WTC11 (cell line): Measurements from ENCODE around the gene ZNF664. TPM values are rescaled to one million over a fixed set of nuclear protein-coding genes. Genes with fewer than 3 reads are reported as not detected.

ENCODE experiments used
- ATAC-seq: fragments of 200-7000 bp; cut with Tn5 transposase; 2 replicates; pipeline ENCODE4 v1.10.0; 2021; ENCODE audit warnings: mild to moderate bottlenecking, moderate library complexity
- CTCF ChIA-PET: fragments of 300-600 bp; sonication (Branson Sonifier 250); formaldehyde crosslinking; loops from one replicate; lab custom pipeline; 2021; ENCODE audit warnings: antibody characterized with exemption; lab: Charles Lee
- POLR2A ChIA-PET: fragments of 350-600 bp; sonication (Branson Sonifier 250); formaldehyde crosslinking; loops from one replicate; lab custom pipeline; 2021; ENCODE audit warnings: antibody characterized with exemption; lab: Charles Lee
- DNase-seq: peaks from one replicate; pipeline ENCODE4 v3.0.0; 2021; ENCODE audit warnings: low spot score
- H3K27ac Mint-ChIP-seq: 2 replicates; pipeline ENCODE4 v1.8.0; 2021; ENCODE audit warnings: mixed read lengths
- H3K27me3 Mint-ChIP-seq: 2 replicates; pipeline ENCODE4 v1.8.0; 2021; ENCODE audit warnings: low read depth, mild to moderate bottlenecking, moderate library complexity, mixed read lengths
- H3K36me3 Mint-ChIP-seq: 2 replicates; pipeline ENCODE4 v1.8.0; 2021; ENCODE audit warnings: mixed read lengths
- H3K4me1 Mint-ChIP-seq: 2 replicates; pipeline ENCODE4 v1.8.0; 2022; ENCODE audit warnings: mixed read lengths
- H3K4me3 Mint-ChIP-seq: 2 replicates; pipeline ENCODE4 v1.8.0; 2021; ENCODE audit warnings: mild to moderate bottlenecking, moderate library complexity, mixed read lengths
- H3K9me3 Mint-ChIP-seq: 2 replicates; pipeline ENCODE4 v1.8.0; 2021; ENCODE audit warnings: mixed read lengths
- ATF1 ChIP-seq: sonication (generic); formaldehyde crosslinking; IDR thresholded peaks from 2 replicates; pipeline ENCODE4 v1.8.1; 2023; ENCODE audit warnings: mild to moderate bottlenecking, moderate library complexity, missing genetic modification reagents
- ATF3 ChIP-seq: sonication (generic); formaldehyde crosslinking; conservative IDR thresholded peaks from 2 replicates; pipeline ENCODE4 v1.8.1; 2022; ENCODE audit warnings: mild to moderate bottlenecking, missing genetic modification reagents
- CREM ChIP-seq: sonication (generic); formaldehyde crosslinking; IDR thresholded peaks from 2 replicates; pipeline ENCODE4 v1.8.1; 2022; ENCODE audit warnings: mild to moderate bottlenecking, missing genetic modification reagents, moderate library complexity
- GRHL2 ChIP-seq: fragments of 250-450 bp; sonication (Bioruptor Pico); IDR thresholded peaks from 2 replicates; pipeline ENCODE4 v1.8.0; 2022; ENCODE audit warnings: mild to moderate bottlenecking, moderate library complexity; ENCODE audit not compliant: insufficient replicate concordance, severe bottlenecking
- HMGA2 ChIP-seq: fragments of 250-450 bp; sonication (Bioruptor Pico); IDR thresholded peaks from 2 replicates; pipeline ENCODE4 v1.4.0; 2021; ENCODE audit warnings: mild to moderate bottlenecking, moderate library complexity
- HMGXB4 ChIP-seq: sonication (generic); formaldehyde crosslinking; IDR thresholded peaks from 2 replicates; pipeline ENCODE4 v1.8.1; 2023; ENCODE audit warnings: mild to moderate bottlenecking, moderate library complexity, missing genetic modification reagents
- JAZF1 ChIP-seq: fragments of 250-450 bp; sonication (Bioruptor Pico); IDR thresholded peaks from 2 replicates; pipeline ENCODE4 v1.9.0; 2021; ENCODE audit warnings: moderate library complexity, mild to moderate bottlenecking, inconsistent platforms
- NR2C2 ChIP-seq: sonication (generic); formaldehyde crosslinking; IDR thresholded peaks from 2 replicates; pipeline ENCODE4 v1.8.0; 2022; ENCODE audit warnings: mild to moderate bottlenecking, missing genetic modification reagents
- SMAD3 ChIP-seq: sonication (generic); formaldehyde crosslinking; IDR thresholded peaks from 2 replicates; pipeline ENCODE4 v1.8.0; 2022; ENCODE audit warnings: missing genetic modification reagents, mild to moderate bottlenecking, borderline replicate concordance
- USF1 ChIP-seq: sonication (generic); formaldehyde crosslinking; IDR thresholded peaks from 2 replicates; pipeline ENCODE4 v1.8.0; 2022; ENCODE audit warnings: mild to moderate bottlenecking, missing genetic modification reagents
- ZBTB21 ChIP-seq: sonication (generic); formaldehyde crosslinking; IDR thresholded peaks from 2 replicates; pipeline ENCODE4 v1.8.1; 2023; ENCODE audit warnings: mild to moderate bottlenecking, missing genetic modification reagents, borderline replicate concordance
- ZNF263 ChIP-seq: sonication (generic); formaldehyde crosslinking; IDR thresholded peaks from 2 replicates; pipeline ENCODE4 v1.8.1; 2022; ENCODE audit warnings: low read depth, mild to moderate bottlenecking, moderate library complexity, missing genetic modification reagents
- ZNF281 ChIP-seq: sonication (generic); formaldehyde crosslinking; IDR thresholded peaks from 2 replicates; pipeline ENCODE4 v1.8.0; 2023; ENCODE audit warnings: mild to moderate bottlenecking, missing genetic modification reagents
- ZNF396 ChIP-seq: fragments of 250-450 bp; sonication (Bioruptor Pico); IDR thresholded peaks from 2 replicates; pipeline ENCODE4 v1.8.0; 2021; ENCODE audit warnings: mild to moderate bottlenecking, moderate library complexity, borderline replicate concordance
- ZNF423 ChIP-seq: fragments of 250-450 bp; sonication (Bioruptor Pico); IDR thresholded peaks from 2 replicates; pipeline ENCODE4 v2.1.2; 2022; ENCODE audit warnings: mild to moderate bottlenecking, moderate library complexity
- total RNA-seq: library from RNA; stranded (reverse); gene quantifications from 3 replicates; pipeline ENCODE4 v1.2.3, GENCODE V29; 2021
- TF ChIP-seq, protein P1 (sequence below): sonication (generic); formaldehyde crosslinking; IDR thresholded peaks from 2 replicates; pipeline ENCODE4 v1.8.1; 2022; ENCODE audit warnings: low read depth, mild to moderate bottlenecking, moderate library complexity, missing genetic modification reagents, borderline replicate concordance
- TF ChIP-seq, protein P2 (sequence below): fragments of 250-450 bp; sonication (Bioruptor Pico); IDR thresholded peaks from 2 replicates; pipeline ENCODE4 v1.9.0; 2021; ENCODE audit warnings: mild to moderate bottlenecking

ZNF664 gene
- total RNA-seq, 1 experiment from 2014 or later: 61.7 TPM

- no peak for ATAC-seq
- ChIA-PET CTCF (interaction anchor here (1.0 kb wide), 1 partner anchor 10 kb away, joined by 4 read pairs; no protein-coding TSS in a partner anchor), POLR2A (no interaction called here)
Observed at GRCh38 chr12:123941624-123942237, 31.3 kb upstream of the ZNF664 start.

More at GRCh38 chr12:123941624-123942237, 31.3 kb upstream of the ZNF664 start:
- Mint-ChIP-seq H3K4me1 (no peaks in the 10 kb centered on the region), H3K27me3 (peaks cover 12% of the 10 kb centered on the region), H3K4me3 (no peak overlapping the region), H3K27ac (no peak overlapping the region), H3K36me3 (peaks cover 3% of the 10 kb centered on the region; the same call in 1 of the 2 replicates), H3K9me3 (peaks cover 6% of the 10 kb centered on the region; the same call in 1 of the 2 replicates)
- DNase-seq: no peak
- TF ChIP-seq ZBTB21: no peak
- TF ChIP-seq ATF1: no peak
- no peak for TF ChIP-seq HMGA2
- TF ChIP-seq, protein P1, sequence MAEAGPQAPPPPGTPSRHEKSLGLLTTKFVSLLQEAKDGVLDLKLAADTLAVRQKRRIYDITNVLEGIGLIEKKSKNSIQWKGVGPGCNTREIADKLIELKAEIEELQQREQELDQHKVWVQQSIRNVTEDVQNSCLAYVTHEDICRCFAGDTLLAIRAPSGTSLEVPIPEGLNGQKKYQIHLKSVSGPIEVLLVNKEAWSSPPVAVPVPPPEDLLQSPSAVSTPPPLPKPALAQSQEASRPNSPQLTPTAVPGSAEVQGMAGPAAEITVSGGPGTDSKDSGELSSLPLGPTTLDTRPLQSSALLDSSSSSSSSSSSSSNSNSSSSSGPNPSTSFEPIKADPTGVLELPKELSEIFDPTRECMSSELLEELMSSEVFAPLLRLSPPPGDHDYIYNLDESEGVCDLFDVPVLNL (CRISPR knock-in tag): no peak
- no peak for TF ChIP-seq JAZF1 (CRISPR knock-in tag)
- no peak for TF ChIP-seq ZNF281
- TF ChIP-seq CREM: no peak
- TF ChIP-seq ATF3: no peak
- TF ChIP-seq HMGXB4: no peak
- no peak for TF ChIP-seq NR2C2 (CRISPR knock-in tag)
- TF ChIP-seq ZNF396 (CRISPR knock-in tag): no peak
- TF ChIP-seq ZNF423 (CRISPR knock-in tag): no peak
- TF ChIP-seq, protein P2, sequence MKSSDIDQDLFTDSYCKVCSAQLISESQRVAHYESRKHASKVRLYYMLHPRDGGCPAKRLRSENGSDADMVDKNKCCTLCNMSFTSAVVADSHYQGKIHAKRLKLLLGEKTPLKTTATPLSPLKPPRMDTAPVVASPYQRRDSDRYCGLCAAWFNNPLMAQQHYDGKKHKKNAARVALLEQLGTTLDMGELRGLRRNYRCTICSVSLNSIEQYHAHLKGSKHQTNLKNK (CRISPR knock-in tag): no peak
- TF ChIP-seq USF1 (CRISPR knock-in tag): no peak
- no peak for TF ChIP-seq ZNF263
- TF ChIP-seq SMAD3 (CRISPR knock-in tag): no peak
- TF ChIP-seq GRHL2 (CRISPR knock-in tag): no peak
